ENCODE results near the gene SPDYE4.

The SPDYE4 gene

DNA sequence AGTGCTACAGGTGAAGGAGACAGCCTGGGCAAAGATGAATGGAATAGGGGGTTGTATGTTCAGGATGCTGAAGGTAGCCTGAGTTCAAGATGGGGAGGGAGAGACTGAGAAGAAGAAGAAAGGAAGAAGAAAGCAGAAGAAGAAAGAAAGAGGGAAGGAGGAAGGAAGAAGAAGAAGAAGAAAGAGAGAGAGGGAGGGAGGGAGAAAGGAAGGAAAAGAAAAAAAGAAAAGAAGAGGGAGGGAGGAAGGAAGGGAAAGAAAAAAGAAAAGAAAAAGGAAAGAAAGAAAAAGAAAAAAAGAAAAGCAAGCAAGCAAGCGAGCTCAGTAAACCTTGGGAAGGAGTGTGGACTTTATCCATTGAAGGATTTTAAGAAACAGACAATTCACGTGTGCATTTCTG is 21.6 kb downstream of the SPDYE4 start:
- no peak for DNase-seq

DNA sequence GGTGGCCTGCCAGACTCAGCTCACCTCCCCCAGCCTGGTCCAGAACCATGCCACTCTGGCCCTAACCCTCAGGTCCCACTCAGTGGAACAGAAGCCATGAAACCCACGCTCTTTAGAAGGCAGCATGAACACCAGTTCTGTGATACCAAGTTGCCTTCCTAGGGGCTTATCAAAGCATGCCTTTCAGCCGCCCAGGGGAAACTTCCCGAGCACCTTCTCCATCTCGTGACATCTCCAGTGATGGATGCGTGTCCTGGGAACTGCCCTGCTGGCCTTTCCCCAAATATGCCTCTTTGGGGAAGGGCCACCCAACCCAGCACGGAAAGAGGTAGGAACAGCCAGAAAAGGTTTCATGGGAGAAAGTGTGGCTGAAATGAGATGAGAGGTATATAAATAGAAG is 22.0 kb downstream of the SPDYE4 start:
- no peak for DNase-seq

DNA sequence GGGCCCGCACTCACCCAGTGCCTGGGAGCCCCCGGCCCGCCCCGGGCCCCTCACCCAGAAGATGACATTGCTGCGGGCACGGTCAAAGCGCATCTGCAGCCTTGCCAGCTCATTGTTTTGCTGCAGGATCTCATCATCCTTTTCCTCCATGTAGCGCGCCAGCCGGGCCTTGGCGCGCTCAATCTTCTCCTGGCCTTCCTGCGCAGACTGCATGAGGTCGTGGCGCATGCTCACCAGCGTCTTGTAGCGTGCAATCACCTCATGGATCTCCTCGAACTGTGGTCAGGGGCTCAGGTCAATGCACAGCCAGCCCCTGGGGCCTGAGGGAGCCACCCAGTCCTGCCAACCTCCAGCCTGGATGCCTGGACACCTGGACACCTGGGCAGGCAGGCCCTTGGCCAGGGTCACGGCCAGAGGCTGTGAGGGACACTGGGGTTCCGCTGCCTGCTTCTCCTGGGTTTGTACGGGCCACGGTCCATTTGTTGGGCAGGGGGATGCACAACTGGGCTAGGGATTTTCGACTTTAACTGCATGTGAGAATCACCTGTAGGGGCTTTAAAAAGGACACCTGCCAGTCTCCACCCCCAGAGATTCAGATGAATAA is 22.9 kb downstream of the SPDYE4 start:
- DNase-seq, result no peak

DNA sequence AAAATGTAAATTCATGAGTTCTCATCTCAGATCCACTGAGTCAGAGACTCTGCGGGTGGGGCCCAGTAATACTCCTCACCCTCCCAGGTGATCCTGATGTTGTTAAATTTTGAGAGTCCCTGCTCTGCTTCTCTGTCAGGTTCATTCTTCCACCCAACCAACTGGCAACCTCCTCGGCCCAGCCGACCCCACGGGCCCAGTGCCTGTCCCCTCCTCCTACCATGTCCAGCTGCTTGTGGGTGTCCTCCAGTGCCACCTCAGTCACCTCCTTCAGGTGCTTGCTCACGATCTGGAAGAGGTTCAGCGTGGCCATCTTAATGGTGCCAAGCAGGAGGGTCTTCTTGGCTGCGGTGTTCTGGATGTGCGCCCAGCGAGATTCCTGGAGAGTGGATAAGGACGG is 23.5 kb downstream of the SPDYE4 start:
- no peak for DNase-seq

DNA sequence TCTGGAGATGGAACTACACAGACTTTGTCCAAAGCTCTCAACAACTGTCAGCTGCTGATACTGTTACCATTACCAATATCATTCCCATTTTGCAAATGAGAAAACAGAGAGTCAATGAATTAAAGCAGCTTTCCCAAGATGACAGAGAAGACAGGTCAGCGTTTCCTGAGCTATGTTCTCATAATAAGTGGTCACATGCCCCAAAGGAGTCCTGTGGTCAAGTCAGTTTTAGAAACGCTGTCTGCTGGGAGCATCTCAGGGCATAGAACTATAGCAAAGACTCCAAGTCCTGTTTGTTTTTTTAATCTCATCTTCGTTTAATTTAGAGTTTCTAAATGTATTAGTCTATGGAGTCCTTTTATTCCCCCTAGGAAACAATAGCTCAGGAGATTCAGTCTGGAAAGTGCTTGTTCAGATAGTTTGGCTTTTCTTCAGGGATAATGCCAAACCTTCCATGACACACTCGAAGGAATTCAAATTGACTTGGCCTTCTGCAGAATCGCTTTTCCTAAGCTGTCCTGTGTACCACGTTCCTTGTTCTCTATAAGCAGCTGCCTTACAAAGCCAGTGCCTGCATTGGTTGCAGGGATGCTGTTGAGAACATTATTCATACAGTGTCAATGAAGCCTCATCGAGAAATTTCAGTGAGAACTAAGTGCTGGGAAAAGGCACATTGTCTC is 25.8 kb downstream of the SPDYE4 start:
- no peak for DNase-seq

DNA sequence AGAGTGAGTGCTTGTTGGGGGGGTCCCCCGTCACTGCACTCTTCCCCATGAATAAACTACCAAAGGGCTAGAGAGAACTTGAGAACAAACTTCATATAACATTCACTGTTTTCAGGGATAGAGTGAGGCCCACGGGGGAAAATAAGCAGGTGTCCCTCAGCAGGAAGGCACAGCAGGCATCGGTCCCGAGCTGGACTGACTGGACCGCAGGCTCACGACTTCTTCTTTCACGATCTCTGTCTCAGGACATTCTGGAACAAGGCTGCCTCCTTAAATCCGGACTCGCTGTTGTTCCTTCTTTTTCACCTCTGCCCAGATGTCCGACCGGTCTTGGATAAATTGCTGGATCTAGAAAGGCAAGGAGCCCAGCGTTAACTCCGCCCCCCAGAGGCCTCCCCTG is 28.5 kb downstream of the SPDYE4 start:
- DNase-seq, result no peak

DNA sequence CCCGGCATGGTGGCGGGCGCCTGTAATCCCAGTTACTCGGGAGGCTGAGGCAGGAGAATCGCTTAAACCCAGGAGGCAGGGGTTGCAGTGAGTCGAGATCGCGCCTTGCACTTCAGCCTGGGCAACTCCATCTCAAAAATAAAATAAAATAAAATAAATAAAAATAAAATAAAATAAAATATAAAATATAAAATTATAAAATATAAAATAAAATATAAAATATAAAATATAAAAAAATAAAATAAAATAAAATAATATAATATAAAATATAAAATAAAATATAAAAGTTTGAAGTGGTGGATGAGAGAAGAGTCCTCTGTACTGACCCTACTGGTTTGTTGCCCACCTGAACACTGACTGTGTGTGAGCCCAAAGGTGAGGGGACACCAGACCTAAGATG is 28.9 kb downstream of the SPDYE4 start:
- no peak for DNase-seq

DNA sequence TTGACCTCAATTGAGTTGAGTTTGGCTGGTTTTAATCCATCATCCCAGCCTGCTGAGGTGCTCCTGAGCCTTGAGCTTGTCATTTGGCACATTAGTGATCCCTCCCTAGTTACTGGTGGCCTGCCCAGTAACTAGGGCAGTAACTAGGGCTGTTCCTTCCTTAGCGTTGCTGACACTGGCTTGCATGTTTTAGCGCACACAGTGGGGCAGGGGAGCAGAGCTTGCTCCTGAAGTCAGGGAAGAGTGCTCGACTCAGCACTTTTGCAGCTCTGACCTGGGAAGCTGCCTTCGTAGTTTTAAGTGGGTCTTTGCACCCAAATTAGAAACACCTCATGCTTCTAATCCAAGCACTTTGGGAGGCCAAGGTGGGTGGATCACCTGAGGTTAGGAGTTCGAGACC is 29.4 kb downstream of the SPDYE4 start:
- DNase-seq, result no peak

DNA sequence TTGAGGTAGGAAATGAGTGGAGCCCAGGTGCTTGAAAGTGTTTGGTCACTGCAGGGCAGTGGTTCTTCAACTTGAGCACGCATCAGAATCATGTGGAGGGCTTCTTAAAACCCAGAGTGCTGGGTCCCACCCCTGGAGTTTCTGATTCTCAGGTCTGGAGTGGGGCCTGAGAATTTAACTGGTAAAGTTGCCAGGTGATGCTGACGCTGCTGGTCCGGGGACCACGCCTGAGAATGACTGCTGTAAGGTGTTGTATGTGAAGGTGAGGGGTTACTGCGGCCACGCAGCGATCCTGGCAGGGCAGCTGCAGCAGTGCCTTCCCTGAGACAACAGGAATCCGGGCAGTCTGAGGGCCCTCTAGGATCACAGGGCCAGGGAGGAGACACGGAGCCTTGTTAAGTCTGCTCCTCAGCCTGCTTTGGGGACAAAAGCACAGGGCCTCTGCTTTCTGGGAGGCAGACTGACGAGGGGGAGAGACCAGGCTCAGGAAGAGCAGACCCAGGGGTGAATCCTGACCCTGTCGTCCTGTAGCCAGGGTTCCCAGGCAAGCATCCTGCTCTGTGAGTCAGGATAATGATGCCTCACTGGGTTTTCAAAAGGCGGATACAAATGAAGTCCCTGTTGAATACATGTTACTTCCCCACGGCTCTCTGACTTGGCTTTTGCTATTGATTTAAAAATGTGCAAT is 30.0 kb downstream of the SPDYE4 start:
- no peak for DNase-seq

DNA sequence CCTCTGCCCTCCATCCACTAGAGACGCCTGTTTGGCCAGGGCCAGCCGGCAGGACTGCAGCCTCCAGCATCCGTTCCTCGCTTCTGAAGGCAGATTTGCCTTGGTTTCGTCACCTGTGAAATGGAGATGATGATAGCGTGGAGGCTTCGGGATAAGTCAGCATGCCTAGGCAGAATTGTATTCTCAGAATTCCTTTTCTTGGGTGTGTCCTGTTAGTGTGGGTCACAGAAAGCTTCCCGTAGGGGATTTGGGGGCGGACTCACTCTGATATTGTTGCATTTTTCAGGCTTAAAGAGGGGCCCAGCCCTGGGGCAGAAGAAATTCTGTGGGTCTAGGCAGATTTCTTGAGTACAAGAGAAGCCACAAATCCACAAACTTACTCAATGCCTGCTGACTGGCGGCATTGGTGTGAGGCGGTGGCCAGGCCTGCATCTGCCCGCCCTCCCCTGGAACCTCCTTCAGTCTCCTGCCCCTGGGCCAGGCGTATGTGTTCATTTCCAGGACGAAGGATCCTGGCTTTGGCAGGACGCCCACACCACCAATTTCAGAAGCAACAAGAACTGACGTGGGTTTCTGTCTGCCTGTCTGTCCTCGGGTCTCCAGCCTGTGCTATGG is 31.3 kb downstream of the SPDYE4 start:
- DNase-seq, result no peak

DNA sequence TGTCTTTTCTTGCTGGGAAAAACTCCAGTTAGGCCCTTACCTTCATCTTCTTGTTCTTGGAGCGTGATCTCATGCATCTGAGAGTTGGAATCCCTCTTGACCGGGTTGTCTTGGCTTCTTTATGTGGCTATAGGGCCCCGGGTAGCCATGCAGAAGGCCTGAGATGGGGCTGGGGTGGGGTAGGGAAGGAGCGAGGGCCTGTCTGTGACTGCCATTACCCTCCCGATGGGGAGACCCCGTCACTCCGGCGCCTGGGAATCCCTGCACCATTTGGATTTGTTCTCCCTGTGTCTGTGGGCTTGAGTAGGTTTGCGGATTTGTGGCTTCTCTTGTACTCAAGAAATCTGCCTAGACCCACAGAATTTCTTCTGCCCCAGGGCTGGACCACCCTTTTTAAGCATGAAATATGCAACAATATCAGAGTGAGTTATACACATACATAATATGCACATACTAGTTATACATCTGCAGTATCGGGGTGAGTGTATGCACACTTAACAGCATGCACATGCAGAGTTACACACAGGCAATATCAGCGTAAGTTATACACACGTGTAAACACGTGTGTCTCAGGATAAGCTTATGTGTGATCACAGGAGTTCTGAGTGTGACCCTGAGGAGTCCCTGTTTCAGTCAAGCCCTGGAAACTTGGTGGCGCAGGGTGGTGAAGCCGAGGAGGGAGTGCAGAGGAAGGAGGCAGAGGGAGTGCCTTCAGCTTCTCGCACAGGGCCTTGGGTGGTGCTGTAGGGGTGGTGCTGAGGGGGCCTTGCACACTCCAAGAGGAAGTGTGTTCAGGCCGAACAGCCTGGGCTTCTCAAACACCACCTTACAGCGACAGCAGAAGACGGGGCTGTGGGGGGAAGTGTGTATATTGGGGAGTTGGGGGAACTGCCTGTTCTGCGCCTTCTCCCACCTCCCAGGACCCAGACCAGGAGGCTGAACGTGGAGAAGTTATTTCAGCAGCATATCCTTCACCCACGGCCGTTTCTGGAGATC is 32.2 kb downstream of the SPDYE4 start:
- no peak for DNase-seq

DNA sequence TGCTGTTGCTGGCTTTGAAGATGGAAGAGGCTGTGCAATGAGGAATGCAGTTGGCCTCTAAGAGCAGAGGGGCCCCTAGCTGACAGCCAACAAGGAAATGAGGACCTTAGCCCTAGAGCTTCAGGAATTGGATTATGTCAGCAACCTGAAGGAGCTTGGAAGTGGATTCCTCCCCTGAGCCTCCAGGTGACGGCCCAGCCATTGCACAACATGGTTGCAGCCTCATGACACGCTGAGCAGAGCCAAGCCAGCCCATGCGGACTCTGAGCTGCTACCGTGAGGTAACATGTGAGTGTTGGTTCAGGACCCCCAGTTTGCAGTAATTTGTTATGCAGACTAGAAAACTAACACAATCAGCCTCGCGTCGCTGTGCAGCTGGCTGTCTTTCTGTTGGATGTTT is 33.9 kb downstream of the SPDYE4 start:
- DNase-seq, result no peak

DNA sequence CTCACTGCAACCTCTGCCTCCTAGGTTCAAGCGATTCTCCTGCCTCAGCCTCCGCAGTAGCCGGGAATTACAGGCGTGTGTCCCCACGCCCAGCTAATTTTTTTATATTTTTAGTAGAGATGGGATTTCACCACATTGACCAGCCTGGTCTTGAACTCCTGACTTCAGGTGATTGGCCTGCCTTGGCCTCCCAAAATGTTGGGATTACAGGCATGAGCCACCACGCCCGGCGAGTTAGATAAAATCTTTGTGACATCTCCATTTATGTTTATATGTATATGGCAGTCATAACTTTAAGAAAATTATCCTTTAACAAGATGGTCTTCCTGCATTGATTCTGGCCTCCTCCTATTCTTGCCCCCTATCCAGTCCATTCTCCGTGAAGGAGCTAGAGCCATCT is 37.8 kb downstream of the SPDYE4 start:
- no peak for DNase-seq

DNA sequence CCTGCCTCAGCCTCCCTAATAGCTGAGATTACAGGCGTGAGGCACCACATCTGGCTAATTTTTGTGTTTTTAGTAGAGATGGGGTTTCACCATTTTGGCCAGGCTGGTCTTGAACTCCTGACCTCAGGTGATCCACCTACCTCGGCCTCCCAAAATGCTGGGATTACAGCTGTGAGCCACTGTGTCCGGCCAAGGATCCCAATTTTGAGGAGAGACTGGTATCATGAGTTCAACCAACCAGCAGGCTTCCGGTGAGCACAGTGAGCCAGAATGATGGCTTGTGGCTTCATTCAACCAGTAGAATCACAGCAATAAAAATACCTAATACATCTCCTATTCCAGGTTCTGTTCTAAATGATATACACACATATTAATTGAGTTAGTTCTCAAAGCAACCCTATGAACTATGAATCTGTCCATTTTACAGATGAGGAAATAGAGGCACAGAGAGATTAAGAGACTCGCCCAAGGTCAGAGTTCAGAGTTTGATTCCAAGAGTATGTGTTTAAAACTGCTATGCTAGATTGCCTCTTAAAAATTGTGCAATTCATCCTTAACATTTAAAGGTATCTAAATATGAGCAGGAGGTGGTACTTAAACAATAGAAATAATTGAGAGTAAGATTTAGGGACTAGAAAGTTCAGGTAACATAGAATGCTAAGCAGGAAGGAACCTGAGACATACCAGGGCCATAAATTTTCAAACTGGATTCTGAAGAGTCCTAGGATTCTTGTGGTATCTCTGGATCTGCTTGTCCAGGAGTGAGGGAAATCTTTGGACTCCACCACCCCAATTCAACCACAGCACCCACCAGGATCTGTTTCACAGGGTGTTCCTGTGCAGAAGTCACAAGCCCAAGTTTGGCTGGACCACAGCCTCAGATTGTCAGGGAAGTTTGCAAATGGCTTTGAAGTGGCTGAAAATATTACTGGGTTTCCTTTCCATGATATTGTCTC is 38.8 kb downstream of the SPDYE4 start:
- no peak for DNase-seq

DNA sequence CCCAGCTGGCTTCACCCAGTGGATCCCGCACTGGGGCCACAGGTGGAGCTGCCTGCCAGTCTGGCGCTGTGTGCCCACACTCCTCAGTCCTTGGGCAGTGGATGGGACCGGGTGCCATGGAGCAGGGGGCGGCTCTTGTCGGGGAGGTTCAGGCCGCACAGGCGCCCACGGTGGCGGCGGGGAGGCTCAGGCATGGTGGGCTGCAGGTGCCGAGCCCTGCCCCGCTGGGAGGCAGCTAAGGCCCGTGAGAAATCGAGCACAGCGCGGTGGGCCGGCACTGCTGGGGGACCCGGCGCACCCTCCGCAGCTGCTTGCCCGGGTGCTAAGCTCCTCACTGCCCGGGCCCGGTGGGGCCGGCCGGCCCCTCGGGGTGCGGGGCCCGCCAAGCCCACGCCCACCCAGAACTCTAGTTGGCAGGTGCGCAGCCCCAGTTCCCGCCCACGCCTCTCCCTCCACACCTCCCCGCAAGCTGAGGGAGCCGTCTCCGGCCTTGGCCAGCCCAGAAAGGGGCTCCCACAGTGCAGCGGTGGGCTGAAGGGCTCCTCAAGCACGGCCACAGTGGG is 40.3 kb downstream of the SPDYE4 start:
- no peak for DNase-seq

DNA sequence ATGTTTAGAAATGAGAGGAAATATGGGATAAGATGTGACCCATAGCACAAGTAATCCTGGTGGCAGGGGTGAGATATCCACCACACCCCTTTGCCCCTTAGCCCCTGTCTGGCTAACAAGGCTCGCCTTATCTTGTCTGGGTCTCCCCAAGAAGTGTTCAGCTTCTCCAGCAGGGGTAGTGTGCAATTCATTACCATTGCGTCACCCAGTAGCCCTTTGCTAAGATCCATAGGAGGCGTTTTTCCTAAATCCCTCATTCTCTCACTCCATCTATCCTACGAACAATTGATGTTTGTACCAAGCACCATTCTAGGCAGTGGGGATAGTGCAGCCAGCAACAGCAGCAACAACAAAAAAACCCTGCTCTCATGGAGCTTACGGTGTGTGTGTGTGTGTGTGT is 44.5 kb downstream of the SPDYE4 start:
- no peak for DNase-seq

DNA sequence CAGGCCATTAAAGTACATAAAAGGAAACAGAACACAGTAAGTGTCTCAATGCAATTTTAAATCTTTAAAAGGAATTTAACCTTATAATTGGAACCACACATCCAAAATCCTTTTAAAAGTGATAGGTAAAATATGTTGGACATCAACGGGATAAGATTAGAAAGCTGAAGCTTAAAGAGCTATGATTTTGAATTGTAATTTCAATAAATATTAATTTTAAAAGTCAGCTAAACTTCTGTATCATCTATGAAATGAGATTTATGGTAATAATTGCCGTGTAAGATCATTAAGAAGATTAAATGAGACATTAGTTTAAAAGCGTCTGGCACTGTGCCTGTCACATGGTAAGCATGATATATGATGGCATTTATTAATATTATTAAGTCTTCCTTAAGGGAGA is 45.0 kb downstream of the SPDYE4 start:
- DNase-seq, result no peak

DNA sequence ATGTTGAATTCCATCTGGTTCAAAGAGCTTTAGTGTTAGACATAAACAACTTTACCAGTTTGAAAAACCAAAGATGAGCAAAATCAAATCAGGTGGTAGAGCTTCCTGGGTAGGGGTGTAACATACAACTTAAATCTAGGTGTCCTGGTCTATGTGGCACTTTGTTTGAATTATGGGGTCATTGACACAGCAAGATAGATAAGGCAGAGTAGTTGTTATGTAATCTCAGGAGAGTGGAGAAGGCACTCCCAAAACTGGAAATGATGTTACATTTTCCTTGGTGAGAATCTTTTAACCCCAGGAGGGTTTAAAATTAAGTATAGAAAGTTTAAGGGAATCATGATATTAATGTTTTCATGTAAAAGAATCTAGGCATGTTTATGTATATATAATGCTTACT is 45.6 kb downstream of the SPDYE4 start:
- DNase-seq, result no peak

DNA sequence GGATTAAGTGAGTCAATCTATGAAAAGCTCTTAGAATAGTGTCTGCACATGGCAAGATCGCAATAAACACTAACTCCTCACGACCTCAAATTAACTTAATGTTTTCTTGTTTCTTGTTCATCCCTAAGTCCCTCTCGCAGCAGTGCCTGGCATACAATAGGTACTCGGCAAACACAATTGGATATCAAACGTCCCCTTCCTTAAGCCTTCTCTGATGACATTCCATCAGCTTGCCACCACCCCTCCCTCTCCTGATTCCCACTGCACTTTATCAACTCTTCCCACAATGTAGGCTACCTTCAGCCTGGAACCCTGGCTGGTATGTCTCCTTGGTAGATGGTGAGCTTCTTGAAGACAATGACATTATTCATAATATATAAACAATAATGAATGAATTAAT is 47.1 kb downstream of the SPDYE4 start:
- no peak for DNase-seq

DNA sequence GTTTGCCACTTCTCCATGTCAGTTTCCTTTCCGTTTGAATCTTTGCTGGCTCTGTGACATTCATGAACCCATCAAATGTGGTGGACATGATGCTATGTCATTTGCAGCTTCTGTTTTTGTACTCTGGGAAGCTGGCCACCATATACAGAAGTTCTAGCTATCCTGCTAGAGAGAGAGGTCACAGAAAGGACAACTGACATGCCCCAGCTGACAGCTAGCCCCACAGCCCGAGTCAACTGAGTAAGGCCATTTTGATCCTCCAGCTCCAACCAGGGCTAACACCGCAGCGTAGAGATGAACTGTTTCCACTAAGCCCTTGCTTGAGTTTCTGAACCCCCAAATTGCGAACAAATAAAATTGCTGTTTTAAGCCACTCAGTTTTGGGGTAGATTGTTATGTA is 47.5 kb downstream of the SPDYE4 start:
- no peak for DNase-seq

DNA sequence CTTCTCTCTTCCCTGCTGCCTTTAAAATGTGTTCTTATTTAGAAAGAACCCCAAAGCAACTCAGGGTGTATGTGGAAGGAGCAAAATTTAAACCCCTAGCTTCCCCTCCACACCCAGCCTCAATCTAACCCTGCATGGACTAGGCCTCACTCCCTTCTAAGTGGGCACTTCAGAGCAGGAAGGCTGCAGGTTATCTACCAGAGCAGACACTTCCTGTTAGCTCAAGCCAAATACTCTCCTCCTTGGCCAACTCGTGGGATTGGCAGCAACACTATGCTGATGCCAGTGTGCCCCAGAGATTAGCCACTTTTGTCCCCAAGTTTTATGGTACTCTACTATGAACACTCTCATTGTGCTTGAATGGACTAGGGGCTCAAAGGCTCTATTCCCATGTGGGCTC is 49.3 kb downstream of the SPDYE4 start:
- DNase-seq, result no peak
